HCT116 (cell line): Measurements from ENCODE around the gene SERPIND1. TPM values are rescaled to one million over a fixed set of nuclear protein-coding genes. Genes with fewer than 3 reads are reported as not detected.

Experiments used
- ATAC-seq: fragments of 200-7000 bp; cut with Tn5 transposase; 2 replicates; pipeline ENCODE4 v1.9.1; 2020; ENCODE audit warnings: mild to moderate bottlenecking, moderate library complexity
- BruUV-seq: library from RNA; stranded (reverse); fragments of 400-500 nt; replicated peaks from 2 replicates; lab custom pipeline; 2021; lab: Mats Ljungman, UMichigan
- CTCF ChIA-PET: fragments of 300-600 bp; sonication (Branson Sonifier 250); formaldehyde crosslinking; loops from one replicate; lab custom pipeline; 2021; ENCODE audit warnings: antibody characterized with exemption; lab: Charles Lee
- POLR2A ChIA-PET: fragments of 300-600, 350-600 bp; sonication (Branson Sonifier 250); formaldehyde crosslinking; loops from one replicate; lab custom pipeline; 2021; ENCODE audit warnings: antibody characterized with exemption; lab: Charles Lee
- RAD21 ChIA-PET, 2 experiments: fragments of 300-600 bp; sonication (Branson Sonifier 250); formaldehyde crosslinking; loops; one replicate each; lab custom pipeline; 2023; ENCODE audit warnings: low total read pairs in 2 of 2; ENCODE audit not compliant: uncharacterized antibody in 2 of 2, unreplicated experiment in 2 of 2, low non-redundant PET in 1 of 2; lab: Charles Lee
- DNase-seq: peaks from one replicate; pipeline ENCODE4 v3.0.0-alpha.2; 2010; ENCODE audit warnings: low read depth, low spot score
- H2AFZ ChIP-seq: fragments of 200-600 bp; shearing (Covaris generic), sonication (generic); 2 replicates; pipeline ENCODE4 v1.6.1; 2017; ENCODE audit warnings: low read depth, mixed run types, mixed read lengths, antibody characterized with exemption, low read length; ENCODE audit not compliant: poor library complexity, severe bottlenecking
- H3K27ac ChIP-seq: 2 replicates; pipeline ENCODE4 v1.5.1; 2012; ENCODE audit warnings: low read depth, low read length
- H3K27me3 ChIP-seq: fragments of 200-600 bp; sonication (generic); 2 replicates; pipeline ENCODE4 v1.6.1; 2016; ENCODE audit warnings: mixed run types, low read length, mixed read lengths; ENCODE audit not compliant: insufficient read depth
- H3K36me3 ChIP-seq, 2 experiments: fragments of 200-500 bp in 1 of 2; fragments of 200-600 bp in 1 of 2; sonication (Bioruptor generic) in 1 of 2; sonication (generic) in 1 of 2; 2 replicates each; pipeline versions ENCODE4 v1.5.1 to v1.6.1; 2014 to 2016; ENCODE audit warnings: low read length in 2 of 2, inconsistent platforms in 1 of 2, mixed read lengths in 1 of 2, mixed run types in 1 of 2; ENCODE audit not compliant: insufficient read depth in 2 of 2, control insufficient read depth in 1 of 2
- H3K4me1 ChIP-seq, 2 experiments: fragments of 200-600 bp in 1 of 2; sonication (generic) in 1 of 2; 2 replicates each; pipeline versions ENCODE4 v1.5.1 to v1.6.1; 2012 to 2017; ENCODE audit warnings: low read length in 2 of 2, inconsistent platforms in 1 of 2, mild to moderate bottlenecking in 1 of 2, mixed read lengths in 1 of 2, mixed run types in 1 of 2, moderate library complexity in 1 of 2; ENCODE audit not compliant: insufficient read depth in 2 of 2, control insufficient read depth in 1 of 2
- H3K4me2 ChIP-seq: fragments of 200-600 bp; sonication (generic); 2 replicates; pipeline ENCODE4 v1.6.1; 2017; ENCODE audit warnings: mixed run types, low read length, mixed read lengths
- H3K4me3 ChIP-seq, 2 experiments: fragments of 200-600 bp in 1 of 2; sonication (generic) in 1 of 2; replicated peaks in 1 of 2; 2 replicates each; pipeline ENCODE4 v1.5.1; 2011 to 2016; ENCODE audit warnings: low read length in 2 of 2, control low read depth in 1 of 2, low read depth in 1 of 2, mild to moderate bottlenecking in 1 of 2, mixed read lengths in 1 of 2, mixed run types in 1 of 2
- H3K79me2 ChIP-seq: fragments of 200-600 bp; sonication (generic); 2 replicates; pipeline ENCODE4 v1.6.1; 2017; ENCODE audit warnings: mild to moderate bottlenecking, mixed run types, low read length, moderate library complexity, mixed read lengths; ENCODE audit not compliant: insufficient read depth
- H3K9ac ChIP-seq: fragments of 200-600 bp; sonication (generic); 2 replicates; pipeline ENCODE4 v1.6.1; 2016; ENCODE audit warnings: low read length, mixed read lengths
- H3K9me2 ChIP-seq: fragments of 200-600 bp; sonication (generic), shearing (Covaris generic); 2 replicates; pipeline ENCODE4 v1.6.1; 2017; ENCODE audit warnings: mixed run types, mild to moderate bottlenecking, moderate library complexity; ENCODE audit not compliant: insufficient read depth
- H3K9me3 ChIP-seq, 2 experiments: fragments of 200-500 bp in 1 of 2; fragments of 200-600 bp in 1 of 2; sonication (Bioruptor generic) in 1 of 2; sonication (generic) in 1 of 2; 2 replicates each; pipeline ENCODE4 v1.6.1; 2014 to 2017; ENCODE audit warnings: low read length in 2 of 2, mixed read lengths in 2 of 2, inconsistent platforms in 1 of 2, low read depth in 1 of 2, mild to moderate bottlenecking in 1 of 2, mixed run types in 1 of 2, moderate library complexity in 1 of 2; ENCODE audit not compliant: control insufficient read depth in 1 of 2, insufficient read depth in 1 of 2
- H4K20me1 ChIP-seq: fragments of 200-600 bp; sonication (generic), shearing (Covaris generic); 2 replicates; pipeline ENCODE4 v1.6.1; 2017; ENCODE audit warnings: mixed run types, mild to moderate bottlenecking, moderate library complexity; ENCODE audit not compliant: insufficient read depth
- CEBPB ChIP-seq: IDR thresholded peaks from 2 replicates; pipeline ENCODE4 v1.6.1; 2012; ENCODE audit warnings: low read depth
- CTCF ChIP-seq, 3 experiments: fragments of 200-600 bp in 1 of 3; sonication (generic) in 1 of 3; IDR thresholded peaks in 2 of 3; conservative IDR thresholded peaks in 1 of 3; 2 replicates each; pipeline ENCODE4 v1.5.1; 2012 to 2017; ENCODE audit warnings: low read depth in 2 of 3, low read length in 2 of 3, antibody characterized with exemption in 1 of 3, borderline replicate concordance in 1 of 3, control low read depth in 1 of 3, mild to moderate bottlenecking in 1 of 3, mixed read lengths in 1 of 3, mixed run types in 1 of 3, moderate library complexity in 1 of 3; ENCODE audit not compliant: insufficient read depth in 1 of 3
- ELF1 ChIP-seq: IDR thresholded peaks from 2 replicates; pipeline ENCODE4 v1.6.1; 2012; ENCODE audit warnings: low read depth, borderline replicate concordance
- EZH2 ChIP-seq: fragments of 200-600 bp; sonication (generic); IDR thresholded peaks from 2 replicates; pipeline ENCODE4 v1.6.1; 2017; ENCODE audit warnings: antibody characterized with exemption, mixed run types
- EZH2phosphoT487 ChIP-seq: fragments of 200-600 bp; IDR thresholded peaks from 2 replicates; pipeline ENCODE4 v1.6.1; 2018; ENCODE audit warnings: antibody characterized with exemption, borderline replicate concordance
- FOSL1 ChIP-seq: IDR thresholded peaks from 2 replicates; pipeline ENCODE4 v1.6.1; 2012; ENCODE audit warnings: low read depth
- JUND ChIP-seq: IDR thresholded peaks from 2 replicates; pipeline ENCODE4 v1.6.1; 2012
- POLR2A ChIP-seq: IDR thresholded peaks from 2 replicates; pipeline ENCODE4 v1.7.0; 2011; ENCODE audit warnings: borderline replicate concordance; ENCODE audit not compliant: insufficient read depth, insufficient read length; ENCODE audit errors: extremely low read depth
- POLR2AphosphoS5 ChIP-seq: IDR thresholded peaks from 2 replicates; pipeline ENCODE4 v1.6.1; 2011; ENCODE audit warnings: mild to moderate bottlenecking, low read depth, low read length, moderate library complexity
- RAD21 ChIP-seq: IDR thresholded peaks from 2 replicates; pipeline ENCODE4 v1.6.1; 2012; ENCODE audit warnings: low read depth, mild to moderate bottlenecking
- REST ChIP-seq: IDR thresholded peaks from 2 replicates; pipeline ENCODE4 v1.6.1; 2012; ENCODE audit warnings: low read depth
- SIN3A ChIP-seq: IDR thresholded peaks from 2 replicates; pipeline ENCODE4 v1.6.1; 2012; ENCODE audit warnings: low read depth
- SP1 ChIP-seq: IDR thresholded peaks from 2 replicates; pipeline ENCODE4 v1.6.1; 2012; ENCODE audit warnings: low read depth
- SRF ChIP-seq: IDR thresholded peaks from 2 replicates; pipeline ENCODE4 v1.6.1; 2012; ENCODE audit warnings: low read depth
- YY1 ChIP-seq: IDR thresholded peaks from 2 replicates; pipeline ENCODE4 v1.6.1; 2011; ENCODE audit warnings: low read length, low read depth, moderate library complexity, mild to moderate bottlenecking; ENCODE audit not compliant: insufficient replicate concordance; ENCODE audit errors: extremely low read depth
- intact Hi-C: fragments of 100-400 bp; cut with micrococcal nuclease; formaldehyde crosslinking; loops from 2 replicates; pipeline ENCODE4 v1.10.0; 2022
- total RNA-seq: library from RNA; stranded (reverse); gene quantifications from one replicate; pipeline ENCODE4 v1.2.1, GENCODE V29; 2021; ENCODE audit not compliant: unreplicated experiment

The SERPIND1 gene
- total RNA-seq, 1 experiment from 2014 or later = 0.25 TPM

GRCh38 chr22:20764729-20765128 is 9.2 kb upstream of the SERPIND1 start:
- Histone ChIP-seq H3K79me2 (no peaks in the 10 kb centered on the region), H3K4me2 (no peak overlapping the region), H3K4me1 (no peaks in the 10 kb centered on the region; a peak in 1 of 4 replicates), H4K20me1 (no peaks in the 10 kb centered on the region), H2AFZ (no peak overlapping the region), H3K27me3 (no peaks in the 10 kb centered on the region), H3K4me3 (no peak overlapping the region), H3K9ac (no peak overlapping the region), H3K27ac (no peak overlapping the region), H3K9me3 (no peaks in the 10 kb centered on the region), H3K9me2 (no peaks in the 10 kb centered on the region), H3K36me3 (peaks cover 6 to 15% of the 10 kb centered on the region in 2 experiments; a peak in 3 of 4 replicates)
- CTCF ChIA-PET = no interaction called here
- POLR2A ChIA-PET = no interaction called here
- no peak for DNase-seq
- TF ChIP-seq SRF (no peak), CTCF (IDR thresholded peaks at IDR 0.05 in 2 of 3, conservative IDR thresholded peaks at IDR 0.05 in 1 of 3; ENCODE audit: borderline replicate concordance in 1 of 3, insufficient read depth in 1 of 3, low read depth in 2 of 3, low read length in 2 of 3) (no peak), EZH2 (no peak), ELF1 (no peak), FOSL1 (no peak), REST (no peak), CEBPB (no peak), POLR2A (no peak), POLR2AphosphoS5 (no peak), RAD21 (no peak), SP1 (no peak), JUND (no peak), EZH2phosphoT487 (no peak), SIN3A (no peak), YY1 (no peak)
- no TSS peak for BruUV-seq
- RAD21 ChIA-PET = no interaction called here
- intact Hi-C loops = no loop called here
- ATAC-seq = no peak
